HG02943 (cell line): ENCODE results near the gene PLXDC2.
"Not testable (repeated sequence)": the region's sequence is repeated elsewhere in the genome, so short reads cannot be mapped to it uniquely, and the experiment has no call there.

ENCODE experiments used
- ATAC-seq: cut with Tn5 transposase; IDR thresholded peaks from one replicate; pipeline ENCODE4 v1.9.1; 2021; ENCODE audit warnings: mild to moderate bottlenecking, low read depth, moderate library complexity; ENCODE audit not compliant: unreplicated experiment

Gene PLXDC2

DNA sequence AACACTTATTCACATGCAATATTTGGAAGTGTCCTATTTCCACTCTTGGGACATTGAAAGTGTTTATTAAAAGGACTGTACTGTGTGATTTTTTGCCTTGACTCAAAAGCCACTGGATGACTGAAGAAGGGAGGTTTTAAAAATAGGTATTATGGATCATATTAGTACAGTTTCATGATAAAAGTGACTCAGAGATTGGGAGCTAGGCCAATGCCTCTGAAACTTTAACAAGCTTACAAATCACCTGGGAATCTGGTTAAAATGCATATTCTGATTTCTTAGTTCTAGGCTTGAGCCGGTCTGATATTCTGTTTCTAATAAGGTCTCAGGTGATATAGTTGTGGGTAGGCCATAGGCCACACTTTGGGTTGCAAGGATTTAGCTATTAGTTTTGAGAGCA lies 191.2 kb downstream of the PLXDC2 start:
- ATAC-seq, result no peak

- no peak for ATAC-seq
Observed at GRCh38 chr10:20013991-20014750, 197.9 kb downstream of the PLXDC2 start.

DNA sequence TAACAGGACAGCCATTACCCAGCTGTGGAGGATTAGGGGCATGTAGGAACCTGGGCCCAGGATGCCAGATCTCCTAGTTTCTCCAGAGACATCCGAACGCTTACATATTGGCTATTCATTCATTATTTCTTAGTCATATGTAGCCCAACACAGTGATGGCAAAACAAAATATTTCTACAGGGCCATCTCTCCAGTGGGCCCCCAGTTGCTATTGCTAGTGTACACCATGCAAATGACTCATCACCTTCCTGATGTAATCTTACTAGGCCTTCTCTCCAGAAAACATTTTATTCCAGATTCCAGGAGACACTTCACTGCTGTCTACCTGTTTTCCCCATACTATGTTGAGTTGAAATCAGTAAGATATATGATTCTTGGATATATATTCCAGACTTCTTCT lies 201.7 kb downstream of the PLXDC2 start:
- ATAC-seq, result no peak

DNA sequence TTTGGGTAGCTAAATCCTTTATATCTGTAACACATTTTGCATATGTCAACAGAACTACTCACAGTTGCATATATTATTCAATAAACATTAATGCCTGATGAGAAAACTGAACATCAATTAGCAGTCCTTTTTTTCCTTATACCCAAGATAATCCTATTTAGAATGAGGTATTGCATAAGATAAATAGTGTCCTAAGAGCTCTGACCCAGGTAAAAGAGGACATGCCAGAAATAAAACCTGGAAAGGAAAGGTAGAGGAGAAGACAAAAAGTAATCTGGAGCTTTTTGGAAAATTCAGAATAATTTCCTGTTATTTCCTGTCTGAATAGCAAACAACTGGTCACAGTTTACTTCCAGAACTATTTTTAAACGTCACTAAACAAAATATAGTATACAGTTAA lies 204.4 kb downstream of the PLXDC2 start:
- no peak for ATAC-seq

- no peak for ATAC-seq
Observed at GRCh38 chr10:20029523-20029922, 213.3 kb downstream of the PLXDC2 start.

- no peak for ATAC-seq
Observed at GRCh38 chr10:20033476-20033875, 217.2 kb downstream of the PLXDC2 start.

DNA sequence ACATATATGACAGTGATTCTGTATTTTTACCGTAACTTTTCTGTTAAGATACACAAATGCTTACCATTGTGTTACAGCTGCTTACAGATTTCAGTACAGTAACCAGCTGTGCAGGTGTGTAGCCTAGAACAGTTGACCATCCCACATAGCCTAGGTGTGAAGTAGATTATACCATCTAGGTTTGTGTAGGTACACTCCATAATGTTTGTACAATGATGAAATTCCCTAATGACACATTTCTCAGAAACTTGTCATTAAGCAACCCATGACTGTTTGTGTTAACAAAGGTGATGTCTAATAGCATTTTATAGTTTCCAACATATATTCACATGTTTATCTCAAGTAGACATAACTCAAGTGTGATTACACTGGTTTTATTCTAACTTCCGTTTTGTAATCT lies 218.5 kb downstream of the PLXDC2 start:
- no peak for ATAC-seq

- ATAC-seq, result no peak
Observed at GRCh38 chr10:20040012-20040411, 223.8 kb downstream of the PLXDC2 start.

- no peak for ATAC-seq
Observed at GRCh38 chr10:20041931-20042330, 225.7 kb downstream of the PLXDC2 start.

DNA sequence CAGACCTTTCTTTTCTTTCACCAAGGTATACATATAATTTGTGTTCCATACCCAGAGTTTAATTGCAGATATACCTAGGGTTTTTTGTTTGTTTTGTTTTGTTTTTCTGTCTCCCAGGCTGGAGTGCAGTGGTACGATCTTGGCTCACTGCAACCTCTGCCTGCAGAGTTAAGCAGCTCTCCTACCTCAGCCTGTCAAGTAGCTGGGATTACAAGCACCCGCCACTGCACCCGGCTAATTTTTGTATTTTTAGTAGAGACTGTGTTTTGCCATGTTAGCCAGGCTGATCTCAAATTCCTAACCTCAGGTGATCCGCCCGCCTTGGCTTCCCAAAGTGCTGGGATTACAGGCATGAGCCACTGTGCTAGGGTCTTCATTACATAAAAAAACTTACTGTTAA lies 228.9 kb downstream of the PLXDC2 start:
- not testable (repeated sequence) for ATAC-seq

- ATAC-seq, result no peak
Observed at GRCh38 chr10:20048161-20048560, 231.9 kb downstream of the PLXDC2 start.

- no peak for ATAC-seq
Observed at GRCh38 chr10:20058135-20058534, 241.9 kb downstream of the PLXDC2 start.

DNA sequence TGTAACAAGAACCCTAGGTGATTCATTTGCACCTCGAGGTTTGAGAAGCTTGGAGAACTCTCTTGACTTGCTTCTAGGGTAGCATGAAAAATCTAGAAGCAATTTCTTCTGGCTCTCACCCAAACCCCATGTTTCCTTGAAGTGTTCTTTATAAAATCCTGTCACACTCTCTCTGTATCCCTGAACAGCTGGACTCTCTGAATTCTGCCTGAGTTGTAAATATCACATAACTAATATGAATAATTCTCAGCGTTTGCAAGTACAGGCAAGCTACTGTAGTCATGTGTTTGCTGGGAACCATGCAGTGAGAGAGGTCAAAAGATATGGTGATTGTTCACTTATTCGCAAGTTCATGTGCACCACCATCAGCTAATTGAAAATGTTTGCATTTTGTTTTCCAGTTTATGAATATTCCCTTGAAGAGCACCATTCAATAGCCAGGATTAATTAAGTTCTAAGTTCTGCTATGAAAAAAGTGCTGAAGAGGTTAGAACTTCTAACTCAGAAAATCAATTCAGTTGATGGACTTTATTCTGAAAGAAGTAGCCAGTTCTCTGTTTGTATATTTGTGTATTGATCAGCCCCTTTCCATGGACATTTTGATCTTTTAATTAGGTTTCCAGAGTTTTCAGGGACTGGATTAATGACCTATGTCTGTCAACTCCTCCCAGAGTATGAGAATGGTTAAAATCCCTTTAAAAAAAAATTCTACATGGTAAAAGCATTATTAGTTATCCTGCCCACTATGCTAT lies 243.0 kb downstream of the PLXDC2 start:
- ATAC-seq, result no peak

- no peak for ATAC-seq
Observed at GRCh38 chr10:20065814-20066213, 249.6 kb downstream of the PLXDC2 start.

- no peak for ATAC-seq
Observed at GRCh38 chr10:20073167-20073566, 256.9 kb downstream of the PLXDC2 start.

DNA sequence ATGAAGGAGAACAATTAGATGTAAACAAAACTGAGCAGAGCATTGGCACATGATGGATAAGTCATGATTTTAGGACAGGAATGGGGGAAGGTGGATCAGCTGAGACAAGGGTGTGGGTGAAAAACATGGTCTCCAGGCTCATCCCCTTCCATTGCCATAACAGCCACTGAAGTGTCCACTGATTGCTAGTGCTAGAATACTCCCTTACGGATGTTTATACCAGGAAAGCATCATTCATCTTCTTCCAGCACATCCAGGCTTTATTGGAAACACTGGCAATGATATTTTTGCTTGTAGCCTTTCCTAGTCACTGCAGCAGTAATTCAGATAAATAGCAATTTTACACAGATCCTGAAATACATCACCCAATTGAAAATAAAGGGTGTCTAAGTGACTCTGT lies 259.5 kb downstream of the PLXDC2 start:
- ATAC-seq, result no peak

- no peak for ATAC-seq
Observed at GRCh38 chr10:20084451-20084850, 268.2 kb downstream of the PLXDC2 start.

- ATAC-seq, result no peak
Observed at GRCh38 chr10:20085115-20085514, 268.9 kb downstream of the PLXDC2 start.

DNA sequence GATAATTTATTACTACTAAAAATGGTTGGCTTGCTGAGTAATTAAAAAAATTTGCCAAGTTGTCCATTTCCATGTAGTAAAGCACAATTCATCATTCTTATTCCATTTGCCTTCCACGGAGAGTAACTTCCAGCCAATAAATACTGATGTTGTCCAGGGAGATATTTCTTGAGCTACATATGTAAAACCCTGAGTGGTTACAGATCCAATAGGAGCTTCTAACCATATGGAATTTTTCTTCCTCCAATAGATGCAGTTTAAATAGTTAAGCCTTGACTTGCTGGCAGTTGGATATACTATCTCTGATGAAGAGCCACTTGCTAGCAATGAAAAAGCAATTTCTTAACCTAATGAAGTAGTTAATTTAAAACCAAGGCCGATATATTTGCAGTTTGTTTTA lies 271.1 kb downstream of the PLXDC2 start:
- no peak for ATAC-seq

DNA sequence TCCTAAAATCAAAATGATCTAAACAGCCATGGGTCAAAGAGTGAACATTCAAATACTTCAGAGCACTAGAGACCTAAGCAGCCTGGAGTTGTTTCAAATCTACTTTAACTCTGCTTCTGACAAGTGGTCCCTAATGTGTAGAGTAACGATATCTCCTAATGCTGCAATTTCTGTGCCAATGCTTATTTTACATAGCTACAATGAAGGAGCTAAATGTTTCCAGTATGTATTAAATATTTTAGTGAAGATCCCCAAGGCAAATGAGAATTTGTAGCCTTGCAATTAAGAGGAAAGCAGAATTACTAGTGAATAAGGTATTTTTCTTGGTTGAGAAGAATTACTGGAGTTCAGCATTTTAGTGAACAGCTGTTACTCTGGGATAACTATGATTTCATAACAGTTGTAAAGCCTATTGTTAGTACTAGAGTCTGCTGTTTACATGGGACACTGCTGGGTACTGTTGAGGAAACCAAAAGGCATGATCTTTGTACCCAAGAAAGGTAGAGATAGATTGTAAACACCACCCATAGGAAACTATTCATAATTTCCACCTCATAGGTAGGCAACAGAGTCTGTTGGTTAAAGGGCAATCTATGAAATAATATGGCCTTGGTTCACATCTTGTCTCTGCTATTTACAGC lies 271.9 kb downstream of the PLXDC2 start:
- no peak for ATAC-seq

DNA sequence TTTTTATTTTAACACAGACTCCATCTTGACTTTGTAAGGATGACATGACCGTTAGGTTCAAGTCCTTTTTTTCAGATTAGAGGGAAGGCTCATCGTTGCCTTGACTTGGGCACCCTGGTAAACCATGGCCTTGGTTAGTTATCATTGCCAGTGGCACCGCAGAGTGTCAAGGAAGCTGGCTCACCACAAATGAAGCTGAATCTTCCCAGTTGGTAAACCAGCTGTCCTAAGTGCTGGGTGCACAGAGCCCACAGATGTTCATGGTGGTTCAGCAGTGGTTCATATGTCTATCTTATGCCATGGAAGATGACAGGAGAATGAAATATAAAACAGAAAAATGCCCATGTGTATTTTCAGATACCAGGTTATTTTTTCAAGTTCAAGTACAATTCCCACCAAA lies 273.6 kb downstream of the PLXDC2 start:
- no peak for ATAC-seq

DNA sequence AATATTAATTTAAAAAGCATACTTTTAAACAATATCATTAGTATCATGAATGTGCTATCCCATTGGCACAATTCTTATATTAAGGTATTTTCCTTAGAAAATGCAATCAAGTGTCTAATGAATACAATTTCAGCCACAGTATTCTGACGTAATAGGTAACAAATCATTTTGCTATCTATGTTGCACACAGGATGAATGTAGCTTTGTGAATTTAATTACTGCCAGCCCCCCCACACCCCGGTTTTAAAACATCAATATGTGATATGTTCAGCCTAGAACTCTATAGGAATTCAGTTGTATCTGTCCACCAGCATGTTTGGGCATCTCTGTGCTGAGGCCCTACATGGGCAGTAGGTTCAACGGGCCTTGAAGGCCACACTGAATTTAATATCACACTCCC lies 274.6 kb downstream of the PLXDC2 start:
- no peak for ATAC-seq
